Esophagus muscularis mucosa (tissue), 4 donors: ENCODE results near the gene ANKRD33B. TPM values are rescaled to one million over a fixed set of nuclear protein-coding genes. Genes with fewer than 3 reads are reported as not detected.
"Not testable (repeated sequence)": the region's sequence is repeated elsewhere in the genome, so short reads cannot be mapped to it uniquely, and the experiment has no call there.

Source experiments
- DNase-seq: peaks from one replicate; pipeline ENCODE4 v3.0.0-alpha.2; 2017; ENCODE audit errors: extremely low spot score
- H3K27ac ChIP-seq, 4 donors: fragments of 200-600 bp; sonication (generic); replicated peaks in 1 of 4; 1 replicate in 3 of 4; 2 replicates in 1 of 4; pipeline ENCODE4 v1.5.1; 2016 to 2019; ENCODE audit warnings: mild to moderate bottlenecking in 1 of 4
- H3K27me3 ChIP-seq, 4 donors: fragments of 200-600 bp; sonication (generic); one replicate each; pipeline versions ENCODE4 v1.5.1 to v1.6.0; 2016 to 2019
- H3K36me3 ChIP-seq, 4 donors: fragments of 200-600 bp; sonication (generic); one replicate each; pipeline ENCODE4 v1.5.1; 2016 to 2019
- H3K4me1 ChIP-seq, 4 donors: fragments of 200-600 bp; sonication (generic); one replicate each; pipeline ENCODE4 v1.5.1; 2016 to 2019
- H3K4me3 ChIP-seq, 4 donors: fragments of 200-600 bp; sonication (generic); 1 replicate in 2 of 4; 2 replicates in 2 of 4; pipeline ENCODE4 v1.5.1; 2016 to 2019; ENCODE audit warnings: mild to moderate bottlenecking in 4 of 4, moderate library complexity in 1 of 4
- H3K9me3 ChIP-seq, 4 donors: fragments of 200-600 bp; sonication (generic); 1 replicate in 3 of 4; 2 replicates in 1 of 4; pipeline ENCODE4 v1.5.1; 2016 to 2019
- CTCF ChIP-seq, 3 experiments: fragments of 200-600 bp in 2 of 3; fragments of 450-650 bp in 1 of 3; sonication (generic) in 2 of 3; IDR thresholded peaks; one replicate each; pipeline ENCODE4 v1.5.1; 2017 to 2019; ENCODE audit warnings: antibody characterized with exemption in 3 of 3, mild to moderate bottlenecking in 2 of 3, moderate library complexity in 1 of 3
- EP300 ChIP-seq: sonication (generic); formaldehyde crosslinking; IDR thresholded peaks from one replicate; pipeline ENCODE4 v1.6.1; 2017; ENCODE audit warnings: antibody characterized with exemption
- POLR2A ChIP-seq: fragments of 450-650 bp; IDR thresholded peaks from one replicate; pipeline ENCODE4 v1.6.1; 2017; ENCODE audit warnings: antibody characterized with exemption, moderate library complexity, mild to moderate bottlenecking, low read depth
- POLR2AphosphoS5 ChIP-seq, 2 donors: sonication (generic); formaldehyde crosslinking; IDR thresholded peaks; one replicate each; pipeline ENCODE4 v1.6.1; 2017; ENCODE audit warnings: antibody characterized with exemption in 2 of 2
- WGBS: methylation state at CpG from one replicate; pipeline ENCODE4 v1.1.5; 2018; 5-methylcytosine and 5-hydroxymethylcytosine counted together
- intact Hi-C: fragments of 100-400 bp; cut with DNase I; formaldehyde crosslinking; loops from one replicate; pipeline ENCODE4 v1.15.1; 2023
- total RNA-seq, 4 donors: library from RNA; depleted of rRNA; stranded (reverse); fragments of >200 nt; gene quantifications; one replicate each; pipeline versions ENCODE4 v1.1.0 to v1.2.1, GENCODE V29; 2016

ANKRD33B gene
- total RNA-seq, 4 donors from 2014 or later, result 4.6 to 8.2 (median 6.7) TPM

- TF ChIP-seq EP300 (no peak), CTCF (IDR thresholded peaks at IDR 0.05) (no peak), POLR2AphosphoS5 (IDR thresholded peaks at IDR 0.05) (no peak), POLR2A (no peak)
- Histone ChIP-seq H3K9me3 (no peaks in the 10 kb centered on the region), H3K27ac (no peak overlapping the region), H3K36me3 (no peaks in the 10 kb centered on the region), H3K27me3 (peaks cover 0 to 39% (median 0%) of the 10 kb centered on the region in 4 donors), H3K4me3 (no peak overlapping the region), H3K4me1 (no peaks in the 10 kb centered on the region)
- 61% methylated on average over 7 of the region's 7 CpGs for WGBS
- DNase-seq, result no peak
- intact Hi-C loops, result no loop called here
Observed at GRCh38 chr5:10543585-10544040, 20.3 kb upstream of the ANKRD33B start.

GRCh38 chr5:10545084-10545483 lies 18.8 kb upstream of the ANKRD33B start:
- H3K4me3 ChIP-seq, result no peak overlapping the region
- H3K27me3 ChIP-seq, result peaks cover 0 to 27% (median 0%) of the 10 kb centered on the region in 4 donors
- no peak for DNase-seq
- no peaks in the 10 kb centered on the region for H3K36me3 ChIP-seq
- H3K4me1 ChIP-seq, result no peaks in the 10 kb centered on the region
- intact Hi-C loops, result no loop called here
- TF ChIP-seq EP300 (no peak), POLR2AphosphoS5 (IDR thresholded peaks at IDR 0.05) (no peak), CTCF (IDR thresholded peaks at IDR 0.05) (no peak), POLR2A (no peak)
- 76% methylated on average over 8 of the region's 8 CpGs for WGBS
- H3K9me3 ChIP-seq, result no peaks in the 10 kb centered on the region
- H3K27ac ChIP-seq, result no peak overlapping the region

- DNase-seq, result no peak
- WGBS, result 58% methylated on average over 7 of the region's 7 CpGs
Observed at GRCh38 chr5:10546186-10546585, 17.7 kb upstream of the ANKRD33B start.

DNA sequence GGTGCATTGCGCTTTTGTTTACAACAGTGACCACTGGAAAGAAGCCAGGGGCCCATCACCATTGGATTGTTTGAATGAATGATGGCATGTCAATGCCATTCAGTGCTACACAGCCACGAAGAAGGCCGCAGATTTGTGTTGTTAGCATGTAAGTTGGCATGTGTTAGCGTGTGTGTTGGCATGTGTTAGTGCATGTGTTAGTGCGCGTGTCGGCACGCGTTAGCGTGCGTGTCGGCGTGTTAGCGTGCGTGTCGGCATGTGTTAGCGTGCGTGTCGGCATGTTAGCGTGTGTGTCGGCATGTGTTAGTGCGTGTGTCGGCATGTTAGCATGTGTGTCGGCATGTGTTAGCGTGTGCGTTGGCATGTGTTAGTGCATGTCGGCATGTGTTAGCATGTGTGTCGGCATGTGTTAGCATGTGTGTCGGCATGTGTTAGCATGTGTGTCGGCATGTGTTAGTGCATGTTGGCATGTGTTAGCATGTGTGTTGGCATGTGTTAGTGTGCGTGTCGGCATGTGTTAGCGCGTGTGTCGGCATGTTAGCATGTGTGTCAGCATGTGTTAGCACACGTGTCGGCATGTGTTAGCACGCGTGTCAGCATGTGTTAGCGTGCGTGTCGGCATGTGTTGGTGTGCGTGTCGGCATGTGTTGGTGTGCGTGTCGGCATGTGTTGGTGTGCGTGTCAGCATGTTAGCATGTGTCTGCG lies 15.3 kb upstream of the ANKRD33B start:
- no peaks in the 10 kb centered on the region for H3K36me3 ChIP-seq
- whole genome bisulfite sequencing, result 92% methylated on average over 48 of the region's 48 CpGs
- no peaks in the 10 kb centered on the region for H3K9me3 ChIP-seq
- H3K4me1 ChIP-seq, result peaks cover 0 to 7% (median 5%) of the 10 kb centered on the region in 4 donors
- H3K27ac ChIP-seq, result no peak overlapping the region
- TF ChIP-seq EP300 (no peak), POLR2AphosphoS5 (IDR thresholded peaks at IDR 0.05) (no peak), POLR2A (no peak), CTCF (IDR thresholded peaks at IDR 0.05) (no peak)
- no peak for DNase-seq
- peaks cover 0 to 19% (median 0%) of the 10 kb centered on the region in 4 donors for H3K27me3 ChIP-seq
- intact Hi-C loops, result no loop called here
- H3K4me3 ChIP-seq, result no peak overlapping the region

More at GRCh38 chr5:10546186-10546585, 17.7 kb upstream of the ANKRD33B start:
- Histone ChIP-seq H3K4me3 (no peak overlapping the region), H3K36me3 (no peaks in the 10 kb centered on the region), H3K27ac (no peak overlapping the region), H3K27me3 (peaks cover 0 to 21% (median 0%) of the 10 kb centered on the region in 4 donors), H3K9me3 (no peaks in the 10 kb centered on the region), H3K4me1 (peaks cover 0 to 5% (median 0%) of the 10 kb centered on the region in 4 donors)
- intact Hi-C loops, result no loop called here
- TF ChIP-seq POLR2AphosphoS5 (IDR thresholded peaks at IDR 0.05) (no peak), EP300 (no peak), CTCF (IDR thresholded peaks at IDR 0.05) (no peak), POLR2A (no peak)

- H3K9me3 ChIP-seq, intact Hi-C loops, H3K4me3 ChIP-seq, DNase-seq, H3K4me1 ChIP-seq, H3K27ac ChIP-seq, H3K36me3 ChIP-seq: not testable (repeated sequence)
- 95% methylated on average over 30 of the region's 30 CpGs for WGBS
- peaks cover 0 to 19% (median 0%) of the 10 kb centered on the region in 4 donors for H3K27me3 ChIP-seq
Observed at GRCh38 chr5:10549123-10549514, 14.8 kb upstream of the ANKRD33B start.
